GM23338 (cell line): ENCODE measurements around the gene KDM4C.

Experiments
- CREB1 ChIP-seq: fragments of 250-450 bp; sonication (Bioruptor Pico); IDR thresholded peaks from 2 replicates; pipeline ENCODE4 v1.5.0; 2020; ENCODE audit warnings: low read depth, mild to moderate bottlenecking, moderate library complexity
- CTCF ChIP-seq, 2 experiments: fragments of 200-600 bp in 1 of 2; sonication (generic) in 1 of 2; conservative IDR thresholded peaks; 2 replicates each; pipeline versions ENCODE4 v1.5.1 to v1.6.1; 2016 to 2017; ENCODE audit warnings: antibody characterized with exemption in 2 of 2, low read depth in 2 of 2, mild to moderate bottlenecking in 2 of 2, moderate library complexity in 1 of 2
- ETS1 ChIP-seq: IDR thresholded peaks from 2 replicates; pipeline ENCODE4 v1.6.1; 2016; ENCODE audit warnings: antibody characterized with exemption
- EZH2 ChIP-seq: fragments of 200-600 bp; sonication (generic); IDR thresholded peaks from one replicate; pipeline ENCODE4 v1.8.0; 2017; ENCODE audit warnings: antibody characterized with exemption, mild to moderate bottlenecking, low read depth; ENCODE audit not compliant: unreplicated experiment
- EZH2phosphoT487 ChIP-seq: fragments of 200-600 bp; sonication (generic); IDR thresholded peaks from one replicate; pipeline ENCODE4 v1.8.1; 2018; ENCODE audit warnings: antibody characterized with exemption; ENCODE audit not compliant: unreplicated experiment
- JUNB ChIP-seq: IDR thresholded peaks from one replicate; pipeline ENCODE4 v1.6.1; 2016; ENCODE audit warnings: antibody characterized with exemption; ENCODE audit not compliant: unreplicated experiment
- POLR2AphosphoS5 ChIP-seq: IDR thresholded peaks from 2 replicates; pipeline ENCODE4 v1.6.1; 2016; ENCODE audit warnings: antibody characterized with exemption, low read depth
- STAT1 ChIP-seq: IDR thresholded peaks from one replicate; pipeline ENCODE4 v1.6.1; 2016; ENCODE audit warnings: antibody characterized with exemption; ENCODE audit not compliant: unreplicated experiment
- ZNF114 ChIP-seq: fragments of 250-450 bp; sonication (Bioruptor Pico); IDR thresholded peaks from 2 replicates; pipeline ENCODE4 v1.5.0; 2020; ENCODE audit warnings: mild to moderate bottlenecking, moderate library complexity
- ZNF331 ChIP-seq: fragments of 250-450 bp; sonication (Bioruptor Pico); IDR thresholded peaks from 2 replicates; pipeline ENCODE4 v1.5.0; 2020; ENCODE audit warnings: low read depth, mild to moderate bottlenecking, moderate library complexity
- ZNF462 ChIP-seq: fragments of 250-450 bp; sonication (Bioruptor Pico); IDR thresholded peaks from 2 replicates; pipeline ENCODE4 v1.5.0; 2020; ENCODE audit warnings: mild to moderate bottlenecking, moderate library complexity
- TF ChIP-seq, protein P1 (sequence below): IDR thresholded peaks from one replicate; pipeline ENCODE4 v1.6.1; 2018; ENCODE audit warnings: antibody characterized with exemption; ENCODE audit not compliant: unreplicated experiment

- no peak for TF ChIP-seq CTCF (conservative IDR thresholded peaks at IDR 0.05; ENCODE audit: low read depth in 2 of 2)
- no peak for TF ChIP-seq EZH2
- no peak for TF ChIP-seq EZH2phosphoT487
- TF ChIP-seq CREB1, result no peak
- TF ChIP-seq, protein P1, sequence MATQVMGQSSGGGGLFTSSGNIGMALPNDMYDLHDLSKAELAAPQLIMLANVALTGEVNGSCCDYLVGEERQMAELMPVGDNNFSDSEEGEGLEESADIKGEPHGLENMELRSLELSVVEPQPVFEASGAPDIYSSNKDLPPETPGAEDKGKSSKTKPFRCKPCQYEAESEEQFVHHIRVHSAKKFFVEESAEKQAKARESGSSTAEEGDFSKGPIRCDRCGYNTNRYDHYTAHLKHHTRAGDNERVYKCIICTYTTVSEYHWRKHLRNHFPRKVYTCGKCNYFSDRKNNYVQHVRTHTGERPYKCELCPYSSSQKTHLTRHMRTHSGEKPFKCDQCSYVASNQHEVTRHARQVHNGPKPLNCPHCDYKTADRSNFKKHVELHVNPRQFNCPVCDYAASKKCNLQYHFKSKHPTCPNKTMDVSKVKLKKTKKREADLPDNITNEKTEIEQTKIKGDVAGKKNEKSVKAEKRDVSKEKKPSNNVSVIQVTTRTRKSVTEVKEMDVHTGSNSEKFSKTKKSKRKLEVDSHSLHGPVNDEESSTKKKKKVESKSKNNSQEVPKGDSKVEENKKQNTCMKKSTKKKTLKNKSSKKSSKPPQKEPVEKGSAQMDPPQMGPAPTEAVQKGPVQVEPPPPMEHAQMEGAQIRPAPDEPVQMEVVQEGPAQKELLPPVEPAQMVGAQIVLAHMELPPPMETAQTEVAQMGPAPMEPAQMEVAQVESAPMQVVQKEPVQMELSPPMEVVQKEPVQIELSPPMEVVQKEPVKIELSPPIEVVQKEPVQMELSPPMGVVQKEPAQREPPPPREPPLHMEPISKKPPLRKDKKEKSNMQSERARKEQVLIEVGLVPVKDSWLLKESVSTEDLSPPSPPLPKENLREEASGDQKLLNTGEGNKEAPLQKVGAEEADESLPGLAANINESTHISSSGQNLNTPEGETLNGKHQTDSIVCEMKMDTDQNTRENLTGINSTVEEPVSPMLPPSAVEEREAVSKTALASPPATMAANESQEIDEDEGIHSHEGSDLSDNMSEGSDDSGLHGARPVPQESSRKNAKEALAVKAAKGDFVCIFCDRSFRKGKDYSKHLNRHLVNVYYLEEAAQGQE, result no peak
- TF ChIP-seq POLR2AphosphoS5, result no peak
- TF ChIP-seq STAT1, result no peak
- TF ChIP-seq ZNF462, result no peak
- TF ChIP-seq ETS1, result no peak
- TF ChIP-seq JUNB, result no peak
- TF ChIP-seq ZNF331 (CRISPR knock-in tag), result no peak
- TF ChIP-seq ZNF114 (CRISPR knock-in tag), result no peak
These were observed 151.4 kb downstream of the KDM4C start for GRCh38 chr9:6909181-6909580.
